Measurements from ENCODE around the gene MACF1.

GRCh38 chr1:39368045-39368444, 163.6 kb downstream of the MACF1 start:
- TF ChIP-seq CTCF (IDR thresholded peaks at IDR 0.05; ENCODE audit: low read depth, low read length) (no peak), MAX (IDR thresholded peaks at IDR 0.05; ENCODE audit: low read depth, low read length) (no peak), POLR2A (IDR thresholded peaks at IDR 0.05; ENCODE audit: extremely low read depth, insufficient read length) (no peak)

All from NB4 (cell line).